Thoracic aorta endothelial cell (primary cell): ENCODE data around the gene DNMT3L. TPM values are rescaled to one million over a fixed set of nuclear protein-coding genes. Genes with fewer than 3 reads are reported as not detected.

ENCODE experiments used
- small RNA-seq: library from RNA; depleted of rRNA; stranded (forward); fragments of <200 nt; gene quantifications from one replicate; pipeline ENCODE3, GENCODE V24; 2012
- total RNA-seq: library from RNA; depleted of rRNA; stranded (reverse); fragments of >200 nt; gene quantifications from 2 replicates; pipeline ENCODE4 v1.2.3, GENCODE V29; 2012

Gene DNMT3L
- total RNA-seq, result not detected in 2 replicates

GRCh38 chr21:44261675-44262295, at the start of gene DNMT3L:
DNMT3L (minus strand) TSS chr21:44261897; CDS start chr21:44261259, 638 bp downstream.

GRCh38 chr21:44299458-44300261, 38.0 kb upstream of the DNMT3L start, which contains the start of gene PFKL:
PFKL (plus strand) TSS chr21:44300053; CDS start chr21:44300106, 53 bp downstream.

GRCh38 chr21:44285138-44285992, 23.7 kb upstream of the DNMT3L start, which contains the start of gene AIRE:
AIRE (plus strand) TSS chr21:44285876; CDS start chr21:44286007, 131 bp downstream.

GRCh38 chr21:44240842-44241241, 20.9 kb downstream of the DNMT3L start, which contains the start of gene ICOSLG:
ICOSLG (minus strand) TSS chr21:44240943; CDS start chr21:44240817, 126 bp downstream.

Small RNA genes lying within 50 kb of the gene (small RNA-seq; reads per million reads assigned to genes)
- not detected for gene AP001059.3

Other genes with a start within 250 kb of the DNMT3L start
- gene TRAPPC10, start 249.6 kb downstream of the DNMT3L start, total RNA-seq, result 34.0 and 37.8 TPM in 2 replicates
- 18.9 and 24.2 TPM in 2 replicates for gene PWP2, start 154.5 kb downstream of the DNMT3L start, total RNA-seq
- gene GATD3, start 128.2 kb downstream of the DNMT3L start, total RNA-seq, result 25.7 and 27.1 TPM in 2 replicates
- 0.72 and 1.9 TPM in 2 replicates for gene ICOSLG, start 21.0 kb downstream of the DNMT3L start, total RNA-seq
- gene AIRE, start 24.0 kb upstream of the DNMT3L start, total RNA-seq, result under 0.01 TPM in 1 of 2 replicates, not detected in the other
- gene PFKL, start 38.2 kb upstream of the DNMT3L start, total RNA-seq, result 136 and 145 TPM in 2 replicates
- gene CFAP410, start 77.5 kb upstream of the DNMT3L start, total RNA-seq, result 3.1 and 4.0 TPM in 2 replicates
- gene TRPM2, start 91.7 kb upstream of the DNMT3L start, total RNA-seq, result not detected in 2 replicates
- 2.4 and 3.0 TPM in 2 replicates for gene LRRC3, start 193.6 kb upstream of the DNMT3L start, total RNA-seq